ENCODE results near the gene RDX. TPM values are rescaled to one million over a fixed set of nuclear protein-coding genes. Genes with fewer than 3 reads are reported as not detected.

RDX gene
- total and polyA plus RNA-seq, 2 donors (not counting 1 experiment from before 2014, with no cell fraction given), result 52.7 to 93.1 TPM

GRCh38 chr11:110272919-110273318 is 23.5 kb downstream of the RDX start:
- Histone ChIP-seq H3K36me3 (ENCODE audit: control insufficient read depth, insufficient read depth, low read length) (peaks cover 2% of the 10 kb centered on the region), H4K20me1 (ENCODE audit: control insufficient read depth, extremely low read depth, insufficient read depth, low read length) (no peaks in the 10 kb centered on the region), H3K27me3 (ENCODE audit: control insufficient read depth, insufficient read depth, low read length) (no peaks in the 10 kb centered on the region), H2AFZ (ENCODE audit: low read length) (no peak overlapping the region), H3K4me1 (ENCODE audit: control insufficient read depth, extremely low read depth, insufficient read depth, low read length) (no peaks in the 10 kb centered on the region), H3K9me3 (ENCODE audit: control insufficient read depth, insufficient read depth, low read depth, low read length) (no peaks in the 10 kb centered on the region), H3K79me2 (ENCODE audit: control insufficient read depth, insufficient read depth, low read length) (peaks cover 15% of the 10 kb centered on the region), H3K4me2 (ENCODE audit: extremely low read depth, insufficient read depth, low read length) (no peak overlapping the region), H3K9ac (ENCODE audit: insufficient read depth, low read length) (no peak overlapping the region), H3K27ac (ENCODE audit: insufficient read depth, low read length) (no peak overlapping the region), H3K4me3 (replicated peaks in 1 of 4; ENCODE audit: control extremely low read depth in 1 of 4, insufficient read depth in 1 of 4, low read depth in 3 of 4, low read length in 4 of 4) (no peak overlapping the region)
- peak in 1 of 2 donors; percentile 44 for DNase-seq (ENCODE audit: low read depth in 2 of 2)
- TF ChIP-seq CTCF (conservative IDR thresholded peaks at IDR 0.05 in 1 of 2, IDR thresholded peaks at IDR 0.05 in 1 of 2; ENCODE audit: low read depth in 1 of 2, low read length in 2 of 2), result no peak
- TF ChIP-seq EZH2 (IDR thresholded peaks at IDR 0.05; ENCODE audit: low read length, missing control alignments), result no peak

GRCh38 chr11:110269996-110270395 is 26.4 kb downstream of the RDX start:
- H3K4me3 ChIP-seq (replicated peaks in 1 of 4; ENCODE audit: control extremely low read depth in 1 of 4, insufficient read depth in 1 of 4, low read depth in 3 of 4, low read length in 4 of 4), result no peak overlapping the region
- no peaks in the 10 kb centered on the region for H4K20me1 ChIP-seq (ENCODE audit: control insufficient read depth, extremely low read depth, insufficient read depth, low read length)
- TF ChIP-seq CTCF (conservative IDR thresholded peaks at IDR 0.05 in 1 of 2, IDR thresholded peaks at IDR 0.05 in 1 of 2; ENCODE audit: low read depth in 1 of 2, low read length in 2 of 2) (no peak), EZH2 (IDR thresholded peaks at IDR 0.05; ENCODE audit: low read length, missing control alignments) (no peak)
- H3K4me1 ChIP-seq (ENCODE audit: control insufficient read depth, extremely low read depth, insufficient read depth, low read length), result no peaks in the 10 kb centered on the region
- H3K36me3 ChIP-seq (ENCODE audit: control insufficient read depth, insufficient read depth, low read length), result peaks cover 2% of the 10 kb centered on the region
- H2AFZ ChIP-seq (ENCODE audit: low read length), result no peak overlapping the region
- no peaks in the 10 kb centered on the region for H3K27me3 ChIP-seq (ENCODE audit: control insufficient read depth, insufficient read depth, low read length)
- no peak overlapping the region for H3K27ac ChIP-seq (ENCODE audit: insufficient read depth, low read length)
- H3K9ac ChIP-seq (ENCODE audit: insufficient read depth, low read length), result no peak overlapping the region
- H3K79me2 ChIP-seq (ENCODE audit: control insufficient read depth, insufficient read depth, low read length), result peaks cover 14% of the 10 kb centered on the region
- H3K4me2 ChIP-seq (ENCODE audit: extremely low read depth, insufficient read depth, low read length), result no peak overlapping the region
- H3K9me3 ChIP-seq (ENCODE audit: control insufficient read depth, insufficient read depth, low read depth, low read length), result no peaks in the 10 kb centered on the region
- no peak for DNase-seq (ENCODE audit: low read depth in 2 of 2)

- Histone ChIP-seq H3K9ac (ENCODE audit: insufficient read depth, low read length) (no peak overlapping the region), H2AFZ (ENCODE audit: low read length) (no peak overlapping the region), H3K4me3 (replicated peaks in 1 of 4; ENCODE audit: control extremely low read depth in 1 of 4, insufficient read depth in 1 of 4, low read depth in 3 of 4, low read length in 4 of 4) (no peak overlapping the region), H3K27ac (ENCODE audit: insufficient read depth, low read length) (no peak overlapping the region), H3K79me2 (ENCODE audit: control insufficient read depth, insufficient read depth, low read length) (peaks cover 12% of the 10 kb centered on the region), H3K4me1 (ENCODE audit: control insufficient read depth, extremely low read depth, insufficient read depth, low read length) (no peaks in the 10 kb centered on the region), H3K4me2 (ENCODE audit: extremely low read depth, insufficient read depth, low read length) (no peak overlapping the region), H4K20me1 (ENCODE audit: control insufficient read depth, extremely low read depth, insufficient read depth, low read length) (no peaks in the 10 kb centered on the region), H3K27me3 (ENCODE audit: control insufficient read depth, insufficient read depth, low read length) (no peaks in the 10 kb centered on the region), H3K36me3 (ENCODE audit: control insufficient read depth, insufficient read depth, low read length) (peaks cover 2% of the 10 kb centered on the region), H3K9me3 (ENCODE audit: control insufficient read depth, insufficient read depth, low read depth, low read length) (no peaks in the 10 kb centered on the region)
- no peak for DNase-seq (ENCODE audit: low read depth in 2 of 2)
- TF ChIP-seq EZH2 (IDR thresholded peaks at IDR 0.05; ENCODE audit: low read length, missing control alignments) (no peak), CTCF (conservative IDR thresholded peaks at IDR 0.05 in 1 of 2, IDR thresholded peaks at IDR 0.05 in 1 of 2; ENCODE audit: low read depth in 1 of 2, low read length in 2 of 2) (no peak)
These were observed 28.0 kb downstream of the RDX start for GRCh38 chr11:110268441-110268840.

Measured in fibroblast of lung (primary cell).